ENCODE data around the gene CCDC159. TPM values are rescaled to one million over a fixed set of nuclear protein-coding genes. Genes with fewer than 3 reads are reported as not detected.
"Not testable (repeated sequence)": the region's sequence is repeated elsewhere in the genome, so short reads cannot be mapped to it uniquely, and the experiment has no call there.

The CCDC159 gene, protein sequence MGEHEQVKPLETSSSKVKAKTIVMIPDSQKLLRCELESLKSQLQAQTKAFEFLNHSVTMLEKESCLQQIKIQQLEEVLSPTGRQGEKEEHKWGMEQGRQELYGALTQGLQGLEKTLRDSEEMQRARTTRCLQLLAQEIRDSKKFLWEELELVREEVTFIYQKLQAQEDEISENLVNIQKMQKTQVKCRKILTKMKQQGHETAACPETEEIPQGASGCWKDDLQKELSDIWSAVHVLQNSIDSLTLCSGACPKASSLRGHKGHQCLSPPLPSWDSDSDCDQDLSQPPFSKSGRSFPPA
- 10 to 100 TPM; 10.9 to 12.1 TPM for total RNA-seq

- ChIA-PET CTCF (interaction anchor here (0.5 to 1.7 kb wide), 4 partner anchors 21 to 266 kb away, joined by 3 to 5 read pairs (median 4); no protein-coding TSS in a partner anchor), POLR2A (interaction anchor here (0.9 to 2.3 kb wide), 4 partner anchors 22 to 35 kb away, joined by 3 to 8 read pairs (median 6); partner anchors contain the start of gene SWSAP1)
Observed at GRCh38 chr19:11346104-11346940, at the start of gene CCDC159, which contains the start of gene TMEM205. TSS of gene CCDC159 (plus strand) at chr19:11346519. CDS start at chr19:11346607, 88 bp downstream. TSS of gene TMEM205 (minus strand) at chr19:11346268. CDS start at chr19:11345619, 649 bp downstream.

DNA sequence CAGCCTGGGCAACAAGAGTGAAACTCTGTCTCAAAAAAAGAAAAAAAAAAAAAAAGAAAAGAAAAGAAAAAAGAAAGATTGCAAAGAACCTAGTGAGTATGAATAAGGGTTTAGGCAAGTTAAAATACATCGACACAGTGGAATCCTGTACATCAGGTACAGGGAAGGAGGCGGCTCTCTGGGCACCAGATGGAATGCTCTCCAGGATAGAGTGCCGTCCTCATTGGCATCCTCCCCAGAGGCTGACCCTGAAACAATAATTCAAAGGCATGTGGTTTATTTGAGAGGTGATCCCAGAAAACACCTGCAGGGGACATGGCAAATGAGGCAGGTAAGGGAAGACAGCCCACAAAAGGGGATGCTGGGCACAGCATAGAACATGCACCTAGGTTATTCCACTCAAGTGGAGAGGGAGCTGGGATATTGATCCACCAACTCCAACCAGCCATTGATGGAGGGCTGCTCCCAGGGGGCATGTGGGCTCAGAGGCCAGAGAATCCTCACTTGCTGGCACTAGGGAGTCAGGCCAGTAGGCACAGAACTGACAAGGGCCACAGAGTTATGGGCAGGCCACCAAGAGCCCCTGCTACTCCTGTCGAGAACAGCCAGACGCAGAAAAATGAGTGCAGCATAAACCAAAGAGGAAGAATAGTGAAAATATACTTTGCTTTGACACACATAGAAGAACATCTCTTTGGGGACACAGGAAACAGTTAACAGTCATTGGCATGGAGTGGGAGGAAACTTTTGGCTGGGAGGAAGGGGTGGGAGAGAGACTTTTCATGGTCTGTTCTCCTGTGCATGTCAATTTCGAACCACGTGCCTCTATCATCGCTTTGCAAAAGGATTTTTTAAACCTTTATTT is 46.1 kb upstream of the CCDC159 start:
- CTCF ChIA-PET, result no interaction called here
- POLR2A ChIA-PET, result no interaction called here

DNA sequence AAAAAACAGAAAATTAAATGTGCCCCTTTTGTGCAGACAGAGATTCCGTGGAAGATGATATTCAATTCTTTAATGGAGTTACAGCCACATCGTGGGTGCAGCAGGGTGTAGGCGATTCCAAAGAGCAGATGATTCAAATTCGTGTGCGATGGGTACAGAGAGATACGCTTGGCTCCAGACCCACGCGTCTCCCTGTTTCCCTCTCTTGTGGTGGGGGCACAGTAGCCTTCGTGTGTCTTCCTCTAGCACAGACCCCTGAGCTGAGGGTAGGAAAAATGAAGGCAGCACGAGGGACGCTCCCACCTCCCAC is 45.6 kb upstream of the CCDC159 start:
- CTCF ChIA-PET, result interaction anchor here (0.6 kb wide), 1 partner anchor 1087 kb away, joined by 4 read pairs; no protein-coding TSS in a partner anchor
- POLR2A ChIA-PET, result interaction anchor here (0.6 kb wide), 1 partner anchor 95 kb away, joined by 10 read pairs; no protein-coding TSS in a partner anchor

DNA sequence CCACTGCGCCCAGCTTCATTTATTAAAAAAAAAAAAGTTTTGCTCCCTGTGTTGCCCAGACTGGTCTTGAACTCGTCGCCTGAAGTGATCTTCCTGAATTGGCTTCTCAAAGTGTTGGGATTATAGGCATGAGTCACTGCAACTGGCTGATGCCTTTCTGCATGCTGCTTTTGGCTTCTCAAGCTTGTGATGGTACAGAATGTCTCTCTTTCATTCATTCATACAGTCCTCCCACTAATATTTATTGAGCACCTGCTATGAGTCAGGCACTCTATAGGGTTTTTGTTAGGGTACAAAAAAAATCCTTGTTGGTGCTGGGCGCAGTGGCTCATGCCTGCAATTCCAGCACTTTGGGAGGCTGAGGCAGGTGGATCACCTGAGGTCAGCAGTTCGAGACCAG is 41.4 kb upstream of the CCDC159 start:
- ChIA-PET CTCF (no interaction called here), POLR2A (no interaction called here)

DNA sequence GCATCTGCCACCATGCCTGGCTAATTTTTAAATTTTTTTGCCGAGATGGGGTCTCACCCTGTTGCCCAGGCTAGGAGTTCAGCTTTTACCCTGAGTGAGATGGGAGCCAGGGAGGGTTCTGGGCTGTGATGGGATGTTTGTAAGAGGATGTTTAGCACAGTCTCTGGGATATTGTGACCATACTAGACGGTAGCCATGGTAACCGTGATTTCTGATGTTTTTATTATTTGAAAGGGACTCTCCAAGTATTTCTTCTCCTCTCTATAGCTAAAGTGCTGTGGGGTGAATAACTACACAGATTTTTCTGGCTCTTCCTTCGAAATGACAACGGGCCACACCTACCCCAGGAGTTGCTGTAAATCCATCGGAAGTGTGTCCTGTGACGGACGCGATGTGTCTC is 40.0 kb upstream of the CCDC159 start:
- CTCF ChIA-PET, result no interaction called here

DNA sequence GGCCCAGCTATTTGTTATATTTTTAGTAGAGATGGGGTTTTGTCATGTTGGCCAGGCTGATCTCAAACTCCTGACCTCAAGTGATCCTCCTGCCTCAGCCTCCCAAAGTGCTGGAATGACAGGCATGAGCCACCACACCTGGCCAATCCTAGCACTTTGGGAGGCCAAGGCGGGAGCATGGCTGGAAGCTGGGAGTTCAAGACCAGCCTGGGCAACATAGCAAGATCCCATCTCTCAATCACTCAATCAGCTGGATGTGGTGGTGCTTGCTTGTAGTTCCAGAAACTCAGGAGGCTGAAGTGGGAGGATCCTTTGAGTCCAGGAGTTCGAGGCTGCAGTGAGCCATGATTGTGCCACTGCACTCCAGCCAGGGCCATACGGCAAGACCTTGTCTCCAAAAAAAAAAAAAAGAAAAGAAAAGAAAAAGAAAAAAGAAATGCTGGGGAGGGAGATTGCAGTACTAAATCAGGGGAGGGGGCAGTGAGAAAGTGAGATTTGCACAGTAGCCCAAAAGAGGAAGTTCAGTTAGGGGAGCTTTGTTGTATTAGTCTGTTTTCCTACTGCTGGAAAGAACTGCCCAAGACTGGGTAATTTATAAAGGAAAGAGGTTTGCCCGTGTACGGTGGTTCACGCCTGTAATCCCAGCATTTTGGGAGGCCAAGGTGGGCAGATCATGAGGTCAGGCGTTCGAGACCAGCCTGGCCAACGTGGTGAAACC is 25.9 kb upstream of the CCDC159 start:
- CTCF ChIA-PET, POLR2A ChIA-PET: not testable (repeated sequence)

More for the DNA sequence above, 40.0 kb upstream of the CCDC159 start:
- POLR2A ChIA-PET, result no interaction called here

DNA sequence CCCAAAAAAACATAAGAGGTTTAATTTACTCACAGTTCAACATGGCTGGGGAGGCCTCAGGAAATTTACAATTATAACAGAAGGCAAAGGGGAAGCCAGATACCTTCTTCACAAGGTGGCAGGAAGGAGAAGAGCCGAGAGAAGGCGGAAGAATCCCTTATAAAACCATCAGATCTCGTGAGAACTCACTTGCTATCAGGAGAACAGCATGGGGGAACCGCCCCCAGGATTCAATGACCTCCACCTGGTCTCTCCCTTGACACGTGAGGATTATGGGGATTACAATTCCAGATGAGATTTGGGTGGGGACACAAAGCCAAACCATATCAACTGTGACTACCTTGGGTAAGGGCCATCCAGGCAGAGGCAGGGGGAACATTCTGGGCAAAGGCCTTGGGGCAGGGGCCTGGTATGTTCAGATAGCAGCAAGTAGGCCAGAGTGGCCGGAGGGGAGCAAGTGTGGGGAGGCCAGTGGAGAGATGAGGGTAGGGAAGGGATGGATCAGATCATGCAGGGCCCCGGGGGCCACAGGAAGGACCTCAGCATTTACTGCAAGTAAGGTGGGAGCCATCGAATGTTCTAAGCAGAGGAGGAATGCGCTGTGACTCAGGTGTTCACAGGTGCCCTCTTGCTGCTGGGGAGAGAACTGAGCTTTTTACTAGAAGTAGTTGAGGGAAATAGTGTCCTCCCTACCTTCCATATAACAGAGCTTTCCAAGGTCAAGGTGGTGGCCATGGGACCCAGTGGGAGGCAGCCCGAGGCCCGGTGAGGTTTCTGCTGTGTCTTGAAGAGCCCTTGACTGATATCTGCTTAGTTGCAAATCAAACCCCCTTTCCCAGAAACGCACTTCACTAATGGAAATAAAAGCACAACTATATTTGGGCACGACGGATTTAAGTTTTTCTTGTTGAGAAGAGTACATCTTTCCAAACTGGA is 24.9 kb upstream of the CCDC159 start:
- POLR2A ChIA-PET, result no interaction called here
- CTCF ChIA-PET, result interaction anchor here (1.0 kb wide), 1 partner anchor 53 kb away, joined by 3 read pairs; the partner anchor contains the start of gene SWSAP1

- ChIA-PET POLR2A (no interaction called here), CTCF (interaction anchor here (0.7 to 1.0 kb wide), 2 partner anchors 52 to 1547 kb away, joined by 3 read pairs; partner anchors contain the start of gene SWSAP1)
Observed at GRCh38 chr19:11322269-11323024, 23.9 kb upstream of the CCDC159 start.

- ChIA-PET CTCF (no interaction called here), POLR2A (interaction anchor here (0.9 to 1.2 kb wide), 2 partner anchors 23 to 58 kb away, joined by 3 to 4 read pairs; partner anchors contain the start of genes CCDC159 and TMEM205)
Observed at GRCh38 chr19:11323601-11324078, 22.7 kb upstream of the CCDC159 start.

GRCh38 chr19:11324079-11324661 is 22.1 kb upstream of the CCDC159 start:
- POLR2A ChIA-PET, result interaction anchor here (0.9 to 1.2 kb wide), 2 partner anchors 22 to 57 kb away, joined by 3 to 4 read pairs; partner anchors contain the start of genes CCDC159 and TMEM205
- CTCF ChIA-PET, result interaction anchor here (1.0 to 1.3 kb wide), 2 partner anchors 20 to 111 kb away, joined by 3 to 4 read pairs; partner anchors contain the start of genes ODAD3 and PRKCSH

GRCh38 chr19:11324748-11325389 is 21.4 kb upstream of the CCDC159 start:
- ChIA-PET POLR2A (interaction anchor here (0.5 kb wide), 1 partner anchor 63 kb away, joined by 3 read pairs; no protein-coding TSS in a partner anchor), CTCF (interaction anchor here (1.0 to 1.3 kb wide), 2 partner anchors 20 to 110 kb away, joined by 3 to 4 read pairs; partner anchors contain the start of genes ODAD3 and PRKCSH)

- CTCF ChIA-PET, result interaction anchor here (1.3 kb wide), 1 partner anchor 19 kb away, joined by 3 read pairs; no protein-coding TSS in a partner anchor
- POLR2A ChIA-PET, result no interaction called here
Observed at GRCh38 chr19:11325544-11325943, 20.8 kb upstream of the CCDC159 start.

- CTCF ChIA-PET, result interaction anchor here (1.3 kb wide), 1 partner anchor 10 kb away, joined by 3 read pairs; no protein-coding TSS in a partner anchor
- POLR2A ChIA-PET, result no interaction called here
Observed at GRCh38 chr19:11330127-11330526, 16.2 kb upstream of the CCDC159 start.

GRCh38 chr19:11331502-11331901 is 14.8 kb upstream of the CCDC159 start:
- ChIA-PET CTCF (interaction anchor here (0.9 to 1.3 kb wide), 2 partner anchors 8 to 390 kb away, joined by 3 read pairs; no protein-coding TSS in a partner anchor), POLR2A (interaction anchor here (0.5 kb wide), 1 partner anchor 103 kb away, joined by 6 read pairs; no protein-coding TSS in a partner anchor)

GRCh38 chr19:11332822-11333221 is 13.5 kb upstream of the CCDC159 start:
- ChIA-PET POLR2A (no interaction called here), CTCF (interaction anchor here (0.7 kb wide), 1 partner anchor 32 kb away, joined by 3 read pairs; no protein-coding TSS in a partner anchor)

Measured in activated CD8-positive, alpha-beta memory T cell treated with anti-CD3 and anti-CD28 coated beads for 36 hours (primary cell).